ENCODE measurements around the gene CIDEC. TPM values are rescaled to one million over a fixed set of nuclear protein-coding genes. Genes with fewer than 3 reads are reported as not detected.
"Not testable (repeated sequence)": the region's sequence is repeated elsewhere in the genome, so short reads cannot be mapped to it uniquely, and the experiment has no call there.

Gene CIDEC
- total RNA-seq, 1 donor from 2014 or later: 0.60 TPM

GRCh38 chr3:9898467-9899241, 18.6 kb upstream of the CIDEC start:
- Mint-ChIP-seq H3K27ac (peak overlapping the region; percentile 69), H3K9me3 (no peaks in the 10 kb centered on the region), H3K27me3 (no peaks in the 10 kb centered on the region), H3K36me3 (peaks cover 5% of the 10 kb centered on the region), H3K4me3 (peak overlapping the region; percentile 25), H3K4me1 (ENCODE audit: unreplicated experiment) (peaks cover 37% of the 10 kb centered on the region)
- DNase-seq (ENCODE audit: extremely low spot score, unreplicated experiment): no peak
- TF ChIP-seq CTCF (conservative IDR thresholded peaks at IDR 0.05): no peak

GRCh38 chr3:9897408-9898372, 17.6 kb upstream of the CIDEC start:
- Mint-ChIP-seq H3K36me3 (peaks cover 9% of the 10 kb centered on the region), H3K27ac (peak overlapping the region; percentile 69), H3K4me3 (peak overlapping the region; percentile 60), H3K27me3 (no peaks in the 10 kb centered on the region), H3K4me1 (ENCODE audit: unreplicated experiment) (peaks cover 32% of the 10 kb centered on the region), H3K9me3 (no peaks in the 10 kb centered on the region)
- no peak for TF ChIP-seq CTCF (conservative IDR thresholded peaks at IDR 0.05)
- DNase-seq (ENCODE audit: extremely low spot score, unreplicated experiment): no peak

GRCh38 chr3:9896755-9897407, 16.8 kb upstream of the CIDEC start:
- H3K27me3 Mint-ChIP-seq, H3K4me3 Mint-ChIP-seq: not testable (repeated sequence)
- peak overlapping the region; percentile 69 for H3K27ac Mint-ChIP-seq

GRCh38 chr3:9895715-9896114, 15.7 kb upstream of the CIDEC start:
- peaks cover 18% of the 10 kb centered on the region for H3K36me3 Mint-ChIP-seq
- H3K27me3 Mint-ChIP-seq; H3K4me3 Mint-ChIP-seq; DNase-seq (ENCODE audit: extremely low spot score, unreplicated experiment); H3K27ac Mint-ChIP-seq; H3K9me3 Mint-ChIP-seq: not testable (repeated sequence)
- H3K4me1 Mint-ChIP-seq (ENCODE audit: unreplicated experiment): peaks cover 33% of the 10 kb centered on the region

More at GRCh38 chr3:9896755-9897407, 16.8 kb upstream of the CIDEC start:
- Mint-ChIP-seq H3K4me1 (ENCODE audit: unreplicated experiment) (peaks cover 32% of the 10 kb centered on the region), H3K36me3 (peaks cover 14% of the 10 kb centered on the region)
- not testable (repeated sequence) for DNase-seq (ENCODE audit: extremely low spot score, unreplicated experiment); H3K9me3 Mint-ChIP-seq

- no peak for DNase-seq (ENCODE audit: extremely low spot score, unreplicated experiment)
- no peak overlapping the region for H3K27ac Mint-ChIP-seq
- H3K9me3 Mint-ChIP-seq: no peaks in the 10 kb centered on the region
- no peak for TF ChIP-seq CTCF (conservative IDR thresholded peaks at IDR 0.05)
- no peaks in the 10 kb centered on the region for H3K27me3 Mint-ChIP-seq
- H3K4me3 Mint-ChIP-seq: no peak overlapping the region
- H3K4me1 Mint-ChIP-seq (ENCODE audit: unreplicated experiment): peaks cover 24% of the 10 kb centered on the region
- peaks cover 18% of the 10 kb centered on the region for H3K36me3 Mint-ChIP-seq
These were observed 13.7 kb upstream of the CIDEC start for GRCh38 chr3:9893739-9894138.

GRCh38 chr3:9891072-9891622, 11.1 kb upstream of the CIDEC start:
- Mint-ChIP-seq H3K9me3 (no peaks in the 10 kb centered on the region), H3K4me1 (ENCODE audit: unreplicated experiment) (peaks cover 15% of the 10 kb centered on the region), H3K27me3 (no peaks in the 10 kb centered on the region), H3K4me3 (peak overlapping the region; percentile 98), H3K27ac (peak overlapping the region; percentile 95), H3K36me3 (peaks cover 18% of the 10 kb centered on the region)
- DNase-seq (ENCODE audit: extremely low spot score, unreplicated experiment): no peak
- TF ChIP-seq CTCF (conservative IDR thresholded peaks at IDR 0.05): no peak

Data from type B pancreatic cell (in vitro differentiated cells).